ENCODE results near the gene SLC39A5.
A peak's percentile ranks its signal among the peaks of the same experiment; 100 is the strongest.

Gene SLC39A5

DNA sequence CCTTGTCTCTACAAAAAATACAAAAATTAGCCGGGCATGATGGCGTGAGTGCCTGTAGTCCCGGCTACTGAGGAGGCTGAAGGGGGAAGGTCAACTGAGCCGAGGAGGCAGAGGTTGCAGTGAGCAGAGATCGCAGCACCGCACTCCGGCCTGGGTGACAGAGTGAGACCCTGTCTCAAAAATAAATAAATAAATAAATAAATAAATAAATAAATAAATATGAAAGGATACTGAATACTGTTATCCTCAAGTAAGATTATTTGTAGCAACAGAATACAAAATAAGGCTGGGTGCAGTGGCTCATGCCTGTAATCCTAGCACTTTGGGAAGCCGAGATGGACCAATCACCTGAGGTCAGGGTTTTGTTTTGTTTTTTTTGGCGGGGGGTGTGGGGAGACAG is 10.0 kb upstream of the SLC39A5 start:
- FAIRE-seq: no peak

DNA sequence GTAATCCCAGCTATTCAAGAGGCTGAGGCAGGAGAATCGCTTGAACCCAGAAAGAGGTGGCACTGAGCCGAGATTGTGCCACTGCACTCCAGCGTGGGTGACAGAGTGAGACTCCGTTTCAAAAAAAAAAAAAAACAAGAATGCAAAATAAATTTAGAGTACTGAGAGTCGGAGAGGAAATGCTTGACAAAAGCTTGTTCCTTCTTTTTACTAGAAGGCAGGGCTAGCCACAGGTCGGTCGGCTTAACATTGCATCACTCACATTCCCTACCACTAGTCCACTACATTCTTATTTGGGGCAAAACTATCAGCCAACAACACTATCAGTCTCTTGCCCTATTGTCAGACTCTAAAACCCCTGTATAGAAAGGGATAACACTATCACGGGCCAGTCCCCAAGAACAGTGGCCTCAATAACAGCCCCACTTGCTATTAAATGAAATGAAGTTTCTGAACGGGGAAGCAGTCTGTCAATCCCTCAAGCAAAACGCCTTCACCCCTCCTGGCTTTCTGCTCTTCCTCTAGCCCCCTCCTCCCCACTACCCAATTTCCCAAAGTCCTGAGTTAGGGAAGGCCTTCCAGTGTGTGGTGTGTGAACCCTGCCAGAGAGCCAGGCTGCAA is 9.1 kb upstream of the SLC39A5 start:
- no peak for FAIRE-seq

DNA sequence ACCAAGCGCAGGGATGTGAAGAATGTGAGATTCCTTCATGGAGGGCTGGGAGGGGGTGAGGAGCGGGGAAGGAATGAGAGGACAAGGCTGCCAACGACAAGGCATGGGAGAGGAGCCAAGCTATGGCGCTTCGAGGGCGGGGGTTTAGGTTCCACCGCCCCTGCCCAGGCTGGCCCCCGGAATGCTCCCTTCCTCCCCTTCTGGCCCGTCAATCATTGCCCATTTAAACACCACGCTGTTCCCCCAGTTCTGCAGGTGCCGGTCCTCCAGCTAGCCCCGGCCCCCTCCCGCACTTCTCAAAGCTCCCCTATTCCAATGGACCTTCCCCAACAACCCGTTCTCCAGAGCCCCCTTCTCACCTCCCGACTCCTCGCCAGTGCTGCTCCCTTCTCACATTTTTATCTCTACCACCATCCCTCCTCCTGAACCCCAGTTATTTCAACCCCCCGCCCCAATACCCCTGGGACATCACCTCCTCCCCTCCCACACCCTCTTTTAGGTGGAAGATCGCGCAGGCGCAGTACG is 8.6 kb upstream of the SLC39A5 start:
- no peak for FAIRE-seq

DNA sequence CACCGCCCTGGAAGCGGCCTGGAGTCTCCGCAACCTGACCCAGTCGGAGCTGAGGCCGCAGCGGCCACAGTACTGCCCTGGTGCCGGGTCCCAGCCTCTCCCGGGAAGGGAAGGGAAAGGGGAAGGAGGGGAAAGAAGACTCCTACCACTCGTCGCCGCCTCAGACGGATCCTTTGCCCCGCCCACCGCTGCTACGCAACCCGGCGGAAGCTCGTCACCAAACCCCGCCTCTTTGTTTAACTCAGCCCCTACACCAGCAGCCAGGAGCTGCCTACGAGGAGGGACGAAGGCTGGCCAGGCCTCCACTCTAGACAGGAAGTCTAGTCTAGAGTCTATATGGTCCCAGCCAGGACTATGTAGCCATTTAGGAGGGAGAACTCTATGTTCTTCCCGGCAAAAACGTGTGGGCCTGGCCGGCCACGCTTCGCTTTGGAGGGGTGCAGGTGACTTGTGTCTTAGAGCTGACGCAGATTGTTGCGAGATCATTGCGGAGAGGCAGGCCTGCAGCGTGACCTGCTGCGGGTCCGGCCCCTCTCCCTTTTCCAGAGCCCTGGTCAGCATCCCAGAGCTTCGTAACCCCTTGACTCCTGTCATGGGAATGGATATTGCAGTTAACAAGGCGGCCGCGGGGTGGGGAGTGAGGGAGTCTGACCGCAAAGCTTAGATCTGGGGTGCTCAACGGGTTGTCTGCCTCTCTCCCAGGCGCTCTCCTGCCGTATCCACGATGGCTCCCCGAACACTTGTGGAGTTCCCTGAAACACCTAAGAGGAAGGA is 7.9 kb upstream of the SLC39A5 start, which contains the start of gene RNF41:
Gene RNF41 (minus strand): TSS at position 166 of the 774 bp plus-strand sequence. CDS start 7,875 bp downstream, outside the sequence.
- peak; percentile 97 for FAIRE-seq

DNA sequence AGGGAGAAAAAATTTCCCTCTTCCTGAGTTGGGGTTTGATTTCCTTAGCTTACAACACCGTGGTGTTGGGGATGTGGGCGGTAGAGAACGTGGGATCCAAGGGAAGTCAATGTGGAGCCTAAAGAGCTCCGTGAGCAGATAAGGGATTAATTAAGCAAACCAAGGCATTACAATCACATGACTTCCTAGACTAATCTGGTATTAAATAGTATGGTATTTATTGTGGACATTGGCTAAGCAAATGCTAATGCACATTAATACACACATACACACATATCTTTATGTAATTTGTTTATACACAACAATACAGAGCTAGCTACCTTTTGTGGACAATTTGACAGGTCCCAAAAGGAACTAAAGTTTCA is 7.3 kb upstream of the SLC39A5 start:
- no peak for FAIRE-seq

DNA sequence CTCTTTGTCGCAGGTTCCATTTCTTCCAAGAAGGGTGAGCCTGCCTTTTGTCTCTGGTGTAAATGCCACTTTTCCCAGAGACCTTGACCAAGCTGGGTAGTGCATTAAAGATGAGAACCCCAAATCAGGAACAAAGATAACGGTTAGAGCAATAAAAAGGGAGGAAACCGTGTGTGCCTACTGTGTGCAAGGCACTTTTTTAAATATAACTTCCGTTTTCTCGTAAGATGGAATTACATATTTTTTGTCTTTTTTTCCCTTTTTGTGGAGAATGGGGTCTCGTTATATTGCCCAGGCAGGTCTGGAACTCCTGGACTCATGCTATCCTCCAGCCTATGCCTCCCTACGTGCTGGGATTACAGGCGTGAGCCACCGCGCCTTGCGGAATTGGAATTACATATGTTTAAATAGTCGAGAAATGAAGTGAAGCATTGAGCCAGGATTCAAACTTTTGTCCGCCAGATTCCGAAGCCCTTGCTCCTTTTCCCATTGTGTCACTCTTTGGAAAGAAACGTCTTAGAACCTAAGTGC is 6.2 kb upstream of the SLC39A5 start:
- no peak for FAIRE-seq

DNA sequence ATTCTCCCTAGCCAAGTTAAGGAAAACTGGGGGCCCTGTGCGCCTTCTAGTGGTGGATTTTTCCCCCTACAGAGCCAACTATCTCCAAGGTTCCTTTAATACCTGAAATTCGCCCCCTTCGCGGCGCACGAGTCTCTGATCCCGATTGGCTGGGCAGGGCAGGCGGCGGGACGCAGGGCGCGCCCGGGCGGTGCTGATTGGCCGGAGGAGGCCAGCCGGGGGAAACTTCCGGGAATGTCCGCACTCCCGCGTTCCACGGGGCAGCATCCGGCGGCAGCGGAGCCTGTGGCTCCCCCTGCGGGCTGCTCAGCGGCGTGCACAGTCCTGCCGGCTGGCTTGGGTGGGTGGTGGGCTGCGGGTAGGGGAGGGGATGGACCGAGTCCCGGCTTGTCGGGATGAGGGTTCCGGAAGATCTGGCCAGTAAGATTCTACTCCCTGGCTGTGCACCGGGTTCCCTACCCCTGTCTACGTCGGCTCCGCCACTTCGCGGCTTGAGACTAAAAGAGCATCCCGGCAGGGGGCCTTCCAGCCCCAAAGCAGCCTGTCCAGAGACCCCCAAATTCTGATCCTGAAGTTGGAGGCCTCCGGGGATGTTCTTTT is 5.6 kb upstream of the SLC39A5 start, which contains the start of gene NABP2:
Gene NABP2 (plus strand): TSS at position 241 of the 600 bp plus-strand sequence. CDS start 515 bp downstream, outside the sequence.
- FAIRE-seq: peak; percentile 98

DNA sequence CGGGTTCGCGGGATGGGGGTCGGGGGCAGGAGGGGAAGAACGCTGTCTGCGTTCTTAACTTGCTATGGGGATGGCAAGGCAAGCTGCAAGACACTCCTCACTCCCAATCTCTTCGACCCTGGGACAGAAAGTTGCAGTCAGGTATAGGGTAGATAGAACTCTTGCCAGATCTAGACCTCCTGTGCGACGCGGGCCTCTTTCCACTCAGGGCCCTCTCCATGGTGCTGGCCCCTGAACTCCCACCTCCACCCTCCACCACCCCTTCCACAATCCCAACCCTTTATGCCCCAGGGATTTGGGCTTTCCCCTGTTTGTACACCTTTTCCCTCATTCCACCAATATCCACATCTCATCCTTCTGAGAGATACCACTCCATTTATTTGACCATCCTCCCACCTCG is 4.9 kb upstream of the SLC39A5 start:
- FAIRE-seq: no peak

DNA sequence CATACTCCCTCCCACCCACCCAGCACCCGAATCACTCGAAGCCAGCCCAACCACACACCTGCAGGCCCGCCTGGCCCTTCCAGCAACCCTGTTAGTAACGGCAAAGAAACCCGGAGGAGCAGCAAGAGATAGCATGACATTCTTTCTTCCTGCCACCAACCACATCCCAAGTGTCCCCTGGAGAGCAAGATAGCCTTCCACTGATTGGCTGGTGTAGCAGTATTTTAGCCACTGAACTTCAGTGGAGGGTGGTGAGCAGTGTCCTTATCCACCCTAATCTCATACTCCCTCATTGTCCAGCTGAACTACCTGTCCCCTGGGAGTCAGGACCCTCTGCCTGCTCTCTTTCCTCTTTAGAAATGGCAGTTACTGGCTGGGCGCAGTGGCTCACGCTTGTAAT is 769 bp upstream of the SLC39A5 start:
- FAIRE-seq: no peak

DNA sequence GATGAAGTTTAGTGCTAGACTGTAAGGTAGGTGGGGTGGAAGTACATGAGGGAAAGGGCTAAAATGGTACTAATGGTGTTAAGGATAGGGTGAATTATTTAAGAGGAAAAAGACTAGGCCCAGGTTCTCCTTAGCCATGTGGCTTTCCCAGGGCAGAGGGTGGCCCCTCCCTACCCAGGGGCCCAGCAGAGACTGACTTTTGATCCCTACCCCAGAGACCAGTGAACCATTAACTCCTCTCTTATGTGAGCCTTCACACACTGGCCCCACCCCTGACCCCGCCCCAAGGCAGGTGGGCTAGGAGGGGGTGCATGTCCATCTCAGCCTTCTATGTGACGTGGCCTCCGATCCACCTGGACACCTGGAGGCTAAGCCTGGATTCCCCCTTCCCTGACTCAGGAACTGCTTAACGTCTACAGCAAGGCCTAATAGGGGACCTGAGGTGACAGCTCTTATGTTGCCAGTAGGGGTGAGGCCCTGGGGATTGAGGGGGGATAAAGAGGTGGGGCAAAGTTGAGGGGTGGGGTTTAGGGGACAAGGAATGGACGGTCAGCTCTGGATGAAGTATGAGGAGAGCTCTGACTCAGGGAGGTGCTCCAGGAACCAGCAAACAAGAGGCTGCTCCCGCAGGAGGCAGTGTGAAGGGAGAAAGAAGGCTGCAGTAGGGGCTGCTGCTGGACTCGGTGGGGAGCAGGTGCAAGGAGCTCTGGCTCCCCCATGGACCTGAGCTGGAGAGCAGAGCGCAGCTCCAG is 757 bp downstream of the SLC39A5 start:
- no peak for FAIRE-seq

DNA sequence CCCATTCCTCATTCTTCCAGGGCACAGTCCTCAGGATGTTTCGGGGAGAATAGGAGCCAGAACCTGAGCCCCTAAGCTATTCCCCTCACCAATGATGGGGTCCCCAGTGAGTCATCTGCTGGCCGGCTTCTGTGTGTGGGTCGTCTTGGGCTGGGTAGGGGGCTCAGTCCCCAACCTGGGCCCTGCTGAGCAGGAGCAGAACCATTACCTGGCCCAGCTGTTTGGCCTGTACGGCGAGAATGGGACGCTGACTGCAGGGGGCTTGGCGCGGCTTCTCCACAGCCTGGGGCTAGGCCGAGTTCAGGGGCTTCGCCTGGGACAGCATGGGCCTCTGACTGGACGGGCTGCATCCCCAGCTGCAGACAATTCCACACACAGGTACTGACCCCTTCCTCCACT is 1.3 kb downstream of the SLC39A5 start:
- FAIRE-seq: no peak

DNA sequence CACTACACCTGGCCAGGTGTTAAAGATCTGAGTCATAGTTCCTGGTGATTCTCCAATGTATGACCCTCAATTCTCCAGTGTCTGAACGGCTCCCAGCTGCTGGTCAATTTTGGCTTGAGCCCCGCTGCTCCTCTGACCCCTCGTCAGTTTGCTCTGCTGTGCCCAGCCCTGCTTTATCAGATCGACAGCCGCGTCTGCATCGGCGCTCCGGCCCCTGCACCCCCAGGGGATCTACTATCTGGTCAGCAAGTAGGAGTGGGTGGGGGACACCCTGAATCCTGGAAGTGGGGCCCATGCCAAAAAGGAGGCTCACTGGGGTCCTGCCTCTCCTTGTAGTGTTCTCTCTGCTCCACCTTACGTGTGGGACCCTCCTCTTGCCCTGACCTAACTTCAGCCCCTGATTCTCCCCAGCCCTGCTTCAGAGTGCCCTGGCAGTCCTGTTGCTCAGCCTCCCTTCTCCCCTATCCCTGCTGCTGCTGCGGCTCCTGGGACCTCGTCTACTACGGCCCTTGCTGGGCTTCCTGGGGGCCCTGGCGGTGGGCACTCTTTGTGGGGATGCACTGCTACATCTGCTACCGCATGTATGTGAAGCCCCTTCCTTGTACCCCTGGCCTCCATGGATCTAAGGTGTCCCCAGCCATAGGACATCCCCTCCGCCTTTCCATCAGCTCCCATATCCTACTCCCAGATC is 5.0 kb downstream of the SLC39A5 start:
- no peak for FAIRE-seq

DNA sequence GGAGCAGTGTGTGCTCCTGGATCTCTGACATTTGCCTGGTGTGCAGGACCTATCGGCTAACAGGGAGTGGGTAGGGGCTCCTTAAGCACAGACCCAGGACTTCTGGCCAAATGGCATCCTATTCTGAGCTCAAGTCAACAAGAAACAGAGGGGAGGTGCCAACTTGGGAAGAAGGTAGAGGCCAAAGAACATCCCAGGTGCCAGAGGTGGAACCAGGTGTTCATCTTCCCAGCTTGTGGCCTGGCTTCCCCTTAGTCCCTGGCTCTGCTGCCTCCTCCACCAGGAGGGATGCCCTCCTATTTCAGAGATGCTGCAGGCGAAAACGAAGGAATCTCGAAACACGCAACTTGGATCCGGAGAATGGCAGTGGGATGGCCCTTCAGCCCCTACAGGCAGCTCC is 6.2 kb downstream of the SLC39A5 start:
- no peak for FAIRE-seq

DNA sequence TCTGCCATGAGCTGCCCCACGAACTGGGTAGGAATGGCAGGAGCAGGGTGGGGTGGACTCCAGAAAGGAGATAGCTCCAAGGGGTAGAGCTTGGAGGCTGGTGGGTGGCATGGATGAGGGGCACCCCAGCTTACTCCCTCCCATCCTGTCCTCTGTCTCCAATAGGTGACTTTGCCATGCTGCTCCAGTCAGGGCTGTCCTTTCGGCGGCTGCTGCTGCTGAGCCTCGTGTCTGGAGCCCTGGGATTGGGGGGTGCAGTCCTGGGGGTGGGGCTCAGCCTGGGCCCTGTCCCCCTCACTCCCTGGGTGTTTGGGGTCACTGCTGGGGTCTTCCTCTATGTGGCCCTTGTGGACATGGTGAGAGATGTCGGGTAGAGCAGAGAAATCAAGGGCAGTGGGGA is 7.1 kb downstream of the SLC39A5 start:
- FAIRE-seq: no peak

DNA sequence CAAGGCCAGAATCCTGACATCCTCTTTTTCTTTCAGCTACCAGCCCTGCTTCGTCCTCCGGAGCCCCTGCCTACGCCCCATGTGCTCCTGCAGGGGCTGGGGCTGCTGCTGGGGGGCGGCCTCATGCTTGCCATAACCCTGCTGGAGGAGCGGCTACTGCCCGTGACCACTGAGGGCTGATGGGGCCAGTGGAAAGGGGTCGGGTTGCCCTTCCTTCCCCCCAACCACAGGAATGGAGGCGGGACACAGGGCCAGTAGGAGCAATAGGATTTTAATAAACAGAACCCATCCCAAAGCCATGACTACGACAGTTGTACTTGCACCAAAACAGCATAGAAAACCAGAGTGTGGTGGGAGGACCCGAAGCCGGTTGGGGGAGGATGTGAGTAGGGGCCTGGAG is 7.7 kb downstream of the SLC39A5 start:
- FAIRE-seq: no peak

DNA sequence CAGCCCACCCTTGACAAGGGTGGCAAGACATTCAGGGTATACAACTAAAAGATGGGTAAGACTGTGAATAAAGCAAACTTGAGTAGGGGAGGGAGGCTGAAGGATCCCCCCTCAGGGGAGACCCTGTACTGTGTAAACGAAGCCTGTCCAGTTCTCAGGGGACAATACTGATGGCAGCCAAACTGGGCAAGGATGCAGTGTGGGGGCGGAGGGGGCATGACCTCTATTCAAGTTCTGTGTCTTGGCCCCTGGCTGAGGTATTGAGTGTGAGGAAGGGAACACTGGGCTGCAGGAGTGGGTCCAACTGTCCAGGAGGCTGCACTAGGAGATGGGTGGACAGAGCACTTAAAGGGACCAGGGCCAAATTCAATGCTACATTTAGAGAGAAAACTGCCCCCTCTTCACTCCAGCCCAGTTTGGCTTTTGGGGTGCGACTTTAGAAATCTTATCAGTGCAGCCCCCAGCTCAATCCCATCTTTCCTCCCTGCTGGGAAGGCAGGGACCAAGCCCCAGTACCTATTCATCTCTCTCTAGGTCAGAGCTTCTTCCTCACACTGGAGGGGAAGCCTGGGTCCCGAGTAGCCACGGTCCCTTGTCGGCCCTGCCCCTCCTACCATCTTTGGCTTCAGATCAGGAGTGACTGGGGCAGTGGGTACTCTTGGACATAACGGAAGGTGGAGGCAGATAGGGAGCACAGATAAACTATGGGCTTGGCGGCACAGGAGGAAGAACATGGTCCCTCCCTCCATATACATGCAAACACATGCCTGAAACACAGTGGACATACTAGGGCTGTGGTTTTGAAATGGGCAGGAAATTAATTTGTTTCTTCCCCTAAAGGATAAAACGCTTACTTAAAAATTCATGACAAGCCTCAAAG is 11.8 kb downstream of the SLC39A5 start:
- no peak for FAIRE-seq

DNA sequence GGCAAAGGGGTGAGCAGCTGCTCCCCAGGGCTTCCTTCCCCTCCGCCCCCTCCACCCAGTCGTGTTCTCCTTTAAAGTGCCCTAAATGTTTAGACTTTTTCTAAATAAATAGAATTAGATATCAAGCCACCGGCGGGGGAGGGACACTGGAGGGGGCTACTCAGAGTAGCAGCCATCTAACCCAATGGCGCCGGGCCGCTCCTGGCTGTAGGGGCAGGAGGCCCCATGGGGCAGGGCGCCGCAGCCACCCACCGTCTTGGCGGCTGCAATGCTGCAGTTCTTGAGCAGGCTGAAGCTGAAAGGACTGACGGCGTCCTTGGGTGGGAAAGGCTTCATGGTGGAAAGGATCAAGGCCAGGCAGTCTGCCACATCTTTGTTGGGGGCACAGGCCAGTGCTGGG is 13.1 kb downstream of the SLC39A5 start:
- no peak for FAIRE-seq

DNA sequence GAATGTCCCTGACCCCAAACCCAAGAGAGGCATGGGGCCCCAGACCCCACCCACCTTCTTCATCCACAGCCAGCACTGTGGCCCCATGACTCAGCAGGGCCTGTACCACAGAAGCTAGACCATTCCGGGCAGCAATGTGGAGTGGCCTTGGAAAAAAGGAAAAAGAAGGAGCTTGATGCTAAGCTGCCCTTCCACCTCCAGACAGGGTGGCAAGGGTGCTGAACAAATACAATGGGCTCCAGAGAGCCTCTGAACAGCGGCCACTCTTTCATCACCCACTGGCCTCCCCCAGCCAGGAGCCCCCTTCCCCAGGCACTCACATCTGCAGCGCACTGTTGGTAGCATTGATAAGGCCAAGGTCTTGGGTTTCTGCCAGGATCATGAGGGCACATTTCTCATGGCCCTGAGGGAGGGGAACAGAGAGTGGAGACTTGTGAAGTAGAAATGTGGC is 13.9 kb downstream of the SLC39A5 start:
- no peak for FAIRE-seq

DNA sequence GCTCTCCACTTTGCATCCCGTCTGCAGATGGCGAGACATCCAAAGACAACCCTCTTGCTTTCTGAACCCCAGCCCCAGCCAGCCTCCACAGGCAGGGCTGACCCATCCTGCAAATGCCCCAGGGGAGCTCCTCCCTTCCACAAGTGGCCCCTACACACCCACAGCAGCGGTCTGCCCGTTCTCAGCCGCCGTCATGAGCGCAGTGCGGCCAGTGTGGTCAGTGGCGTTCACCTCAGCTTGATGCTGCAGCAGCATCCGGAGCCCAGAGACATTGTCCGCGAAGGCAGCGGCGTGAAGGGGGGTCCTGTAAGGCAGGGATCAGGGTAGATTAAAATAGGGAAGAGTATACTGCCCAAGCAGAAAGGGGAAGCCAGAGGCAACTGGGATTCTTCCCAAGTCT is 14.6 kb downstream of the SLC39A5 start:
- no peak for FAIRE-seq

DNA sequence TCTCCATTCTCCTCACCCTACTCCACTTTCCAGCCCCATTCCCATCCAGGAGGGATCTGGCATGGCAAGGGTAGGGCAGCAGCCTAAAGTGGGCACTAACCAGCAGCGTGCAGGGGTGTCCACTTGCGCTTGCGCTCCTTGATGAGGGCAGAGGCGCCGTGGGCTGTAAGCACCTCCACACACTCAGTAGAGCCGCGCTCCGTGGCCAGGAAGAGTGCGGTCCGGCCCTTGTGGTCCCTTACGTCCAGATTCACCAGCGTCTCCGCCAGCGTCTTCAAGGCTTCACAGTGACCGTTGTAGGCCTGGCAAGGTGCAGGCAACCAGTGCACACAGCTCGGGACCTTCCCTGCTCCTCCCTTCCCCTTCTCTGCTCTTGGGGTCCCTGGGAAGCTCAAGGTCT is 18.1 kb downstream of the SLC39A5 start:
- no peak for FAIRE-seq

DNA sequence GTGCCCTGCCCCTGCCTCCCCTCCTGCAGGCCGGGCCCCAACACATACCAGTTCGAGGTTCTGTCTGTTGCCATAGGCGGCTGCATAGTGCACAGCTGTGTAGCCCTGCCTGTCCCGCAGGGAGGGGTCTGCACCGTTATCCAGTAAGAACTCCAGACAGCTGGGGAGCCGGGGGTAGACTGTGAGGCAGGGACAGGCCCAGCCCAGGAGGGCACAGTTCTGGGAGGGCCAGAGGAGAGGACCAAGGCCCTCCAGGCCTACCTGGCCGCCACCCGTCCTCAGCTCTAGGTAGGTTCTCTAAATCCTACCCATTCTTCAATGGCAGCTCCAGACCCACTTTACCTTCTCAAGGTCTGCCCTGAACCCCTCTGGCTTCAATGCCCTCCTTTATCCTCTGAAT is 18.9 kb downstream of the SLC39A5 start:
- FAIRE-seq: no peak
